SIG-M5 treated with dmso at 0.1 percent for 504 hours (cell line): ENCODE data around the gene MRAP2.
"Not testable (repeated sequence)": the region's sequence is repeated elsewhere in the genome, so short reads cannot be mapped to it uniquely, and the experiment has no call there.

Source experiments
- DNase-seq: peaks from one replicate; lab custom pipeline; 2025; ENCODE audit not compliant: unreplicated experiment; lab: John Stamatoyannopoulos, UW

Gene MRAP2

GRCh38 chr6:84123186-84123585 lies 89.6 kb downstream of the MRAP2 start:
- DNase-seq, result no peak

- not testable (repeated sequence) for DNase-seq
These were observed 96.0 kb downstream of the MRAP2 start for GRCh38 chr6:84129588-84129987.

- not testable (repeated sequence) for DNase-seq
These were observed 99.8 kb downstream of the MRAP2 start for GRCh38 chr6:84133385-84133784.

- DNase-seq, result no peak
These were observed 101.7 kb downstream of the MRAP2 start for GRCh38 chr6:84135291-84135690.

- no peak for DNase-seq
These were observed 102.9 kb downstream of the MRAP2 start for GRCh38 chr6:84136364-84137050.

GRCh38 chr6:84137051-84137375 lies 103.4 kb downstream of the MRAP2 start:
- DNase-seq, result no peak

GRCh38 chr6:84137989-84138575 lies 104.5 kb downstream of the MRAP2 start:
- no peak for DNase-seq

GRCh38 chr6:84139311-84139710 lies 105.7 kb downstream of the MRAP2 start:
- DNase-seq, result no peak
